COLO668 (cell line): ENCODE measurements around the gene MFSD11.
"Not testable (repeated sequence)": the region's sequence is repeated elsewhere in the genome, so short reads cannot be mapped to it uniquely, and the experiment has no call there.

Source experiments
- DNase-seq: peaks from one replicate; lab custom pipeline; 2025; ENCODE audit not compliant: unreplicated experiment; lab: John Stamatoyannopoulos, UW

The MFSD11 gene

GRCh38 chr17:76726231-76726775, 11.6 kb upstream of the MFSD11 start, which contains the start of gene JMJD6:
JMJD6 (minus strand) TSS chr17:76726606; CDS start chr17:76726475, 131 bp downstream.
- peak; percentile 90 for DNase-seq

GRCh38 chr17:76726776-76727718, 10.9 kb upstream of the MFSD11 start, which contains the start of gene METTL23:
METTL23 (plus strand) TSS chr17:76726839; CDS start chr17:76729711, 2,872 bp downstream.
- DNase-seq = peak; percentile 71

GRCh38 chr17:76727745-76728456, 10.0 kb upstream of the MFSD11 start:
- no peak for DNase-seq

- DNase-seq = not testable (repeated sequence)
Observed at GRCh38 chr17:76731800-76732733, 5.9 kb upstream of the MFSD11 start.

DNA sequence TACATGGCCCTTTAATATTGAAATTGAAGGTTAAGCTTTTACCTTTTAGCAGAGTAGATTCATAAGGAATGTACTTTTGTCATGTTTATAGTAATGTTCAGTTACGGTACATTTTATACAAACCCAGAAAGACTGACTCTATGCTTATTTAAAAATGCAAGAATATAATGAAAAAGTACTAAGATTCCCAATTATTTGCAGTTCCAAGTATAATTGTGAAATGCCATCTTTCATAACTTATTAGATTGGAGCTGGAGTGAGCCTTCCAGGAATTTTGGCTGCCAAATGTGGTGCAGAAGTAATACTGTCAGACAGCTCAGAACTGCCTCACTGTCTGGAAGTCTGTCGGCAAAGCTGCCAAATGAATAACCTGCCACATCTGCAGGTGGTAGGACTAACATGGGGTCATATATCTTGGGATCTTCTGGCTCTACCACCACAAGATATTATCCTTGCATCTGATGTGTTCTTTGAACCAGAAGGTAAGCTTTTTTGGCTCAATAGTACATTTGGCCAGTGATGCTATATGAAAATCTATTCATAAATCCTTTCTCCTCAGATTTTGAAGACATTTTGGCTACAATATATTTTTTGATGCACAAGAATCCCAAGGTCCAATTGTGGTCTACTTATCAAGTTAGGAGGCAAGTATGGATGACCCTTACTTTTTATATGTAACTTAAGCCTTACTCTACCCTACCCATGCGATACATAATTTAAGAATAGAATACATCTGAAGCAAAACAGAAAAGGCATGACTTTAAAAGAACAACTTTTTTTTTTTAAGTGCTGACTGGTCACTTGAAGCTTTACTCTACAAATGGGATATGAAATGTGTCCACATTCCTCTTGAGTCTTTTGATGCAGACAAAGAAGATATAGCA, 4.9 kb upstream of the MFSD11 start:
- DNase-seq = no peak

- no peak for DNase-seq
Observed at GRCh38 chr17:76733618-76733957, 4.3 kb upstream of the MFSD11 start.

DNA sequence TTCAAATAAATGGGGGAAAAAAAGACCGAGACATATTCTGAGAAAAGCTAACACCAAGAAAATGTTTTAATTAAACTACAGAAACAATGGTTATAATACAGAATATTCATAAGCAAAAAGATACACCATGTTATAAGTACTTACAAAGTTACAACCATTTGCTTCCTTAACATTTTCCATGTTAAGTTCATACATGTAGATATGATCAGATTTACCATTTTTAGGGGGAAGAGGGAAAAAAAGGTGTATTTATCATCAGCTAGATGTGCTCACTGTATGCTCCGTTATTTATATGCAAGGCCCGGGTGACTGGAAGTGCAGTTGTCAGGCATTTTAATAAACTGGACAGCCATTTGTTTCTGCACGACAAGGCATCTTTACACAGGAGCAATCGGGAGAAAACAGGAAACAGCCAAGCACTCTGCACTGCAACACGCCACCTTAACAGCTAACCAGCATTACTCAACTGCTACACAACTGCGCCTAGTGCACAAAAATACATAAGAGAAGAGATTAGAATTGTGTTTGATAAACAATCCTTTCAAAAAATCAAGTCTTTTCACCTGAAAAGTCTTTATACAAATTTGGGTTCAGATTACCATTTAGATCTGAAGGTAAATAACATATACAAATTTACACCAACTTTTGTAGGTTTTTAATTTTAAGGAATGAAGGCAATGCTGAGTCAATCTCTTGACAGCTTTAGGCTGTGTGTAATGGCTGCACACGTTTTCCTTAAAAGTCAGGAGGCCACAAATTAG, 3.7 kb upstream of the MFSD11 start:
- no peak for DNase-seq

GRCh38 chr17:76735006-76735405, 2.9 kb upstream of the MFSD11 start:
- no peak for DNase-seq

- no peak for DNase-seq
Observed at GRCh38 chr17:76735586-76736348, 2.2 kb upstream of the MFSD11 start.

DNA sequence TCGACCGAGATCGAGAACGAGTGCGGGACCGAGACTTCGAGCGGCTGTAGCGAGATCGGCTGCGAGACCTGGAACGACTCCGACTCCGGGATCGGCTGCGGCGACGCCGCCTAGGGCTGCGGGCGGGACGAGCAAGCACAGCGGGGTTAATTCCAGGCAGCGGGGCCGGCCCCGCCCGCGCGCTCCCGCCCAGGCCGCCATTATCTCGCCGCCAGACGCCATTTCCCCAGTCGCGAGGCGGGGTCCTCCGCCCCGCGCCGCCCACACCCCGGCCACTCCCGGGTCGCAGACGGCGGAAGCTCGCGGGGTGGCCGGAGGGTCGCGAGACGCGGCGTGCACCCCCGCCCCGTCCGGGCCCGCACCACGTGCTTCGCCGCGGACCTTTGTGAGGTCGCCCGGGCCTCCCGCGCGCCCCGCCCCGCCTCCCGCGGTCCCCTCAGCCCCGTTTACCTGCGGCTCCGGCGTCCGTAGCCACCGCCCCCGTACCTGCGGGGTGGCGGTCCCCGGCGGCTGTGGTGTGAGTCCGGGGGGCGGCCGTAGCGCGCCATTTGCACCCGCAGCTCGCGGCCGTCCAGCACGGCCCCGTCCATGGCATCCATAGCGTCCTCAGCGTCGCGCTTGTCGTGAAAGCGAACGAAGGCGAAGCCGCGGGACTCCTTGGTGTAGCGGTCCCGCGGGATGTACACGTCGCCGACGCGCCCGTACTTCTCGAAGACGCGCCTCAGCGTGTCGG, 1.4 kb upstream of the MFSD11 start:
- peak; percentile 64 for DNase-seq

DNA sequence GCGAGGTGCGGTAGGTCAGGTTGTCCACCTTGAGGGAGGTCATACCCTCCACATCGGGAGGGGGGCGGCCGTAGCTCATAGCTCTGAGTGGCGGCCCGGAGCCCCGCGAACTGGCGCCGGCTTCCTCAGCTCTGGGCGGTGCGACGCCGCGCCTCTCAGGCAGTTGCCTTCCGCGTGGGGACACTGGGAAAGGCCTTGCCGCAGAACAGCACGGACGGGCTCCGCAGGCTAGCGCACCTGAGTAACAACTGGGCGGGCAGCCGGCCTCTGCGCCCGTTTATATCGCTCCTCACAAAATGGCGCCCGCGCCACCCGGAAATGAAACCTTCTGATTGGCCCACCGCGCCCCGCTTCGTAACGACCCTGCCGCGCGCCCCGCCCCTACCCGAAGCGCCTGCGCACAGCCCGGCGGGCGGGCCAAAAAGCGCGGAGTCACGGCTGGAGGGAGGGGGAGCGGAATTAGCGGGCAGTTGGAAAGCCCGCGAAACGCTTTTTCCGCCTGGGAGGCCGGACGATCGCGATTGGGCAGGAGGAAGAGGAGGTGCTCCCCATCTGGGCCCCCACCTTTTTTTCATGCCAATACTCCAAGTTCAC, 740 bp upstream of the MFSD11 start, which contains the start of gene SRSF2:
Gene SRSF2 (minus strand): TSS at position 250 of the 594 bp plus-strand sequence. CDS start 171 bp downstream, at position 79.
- DNase-seq = peak; percentile 96

DNA sequence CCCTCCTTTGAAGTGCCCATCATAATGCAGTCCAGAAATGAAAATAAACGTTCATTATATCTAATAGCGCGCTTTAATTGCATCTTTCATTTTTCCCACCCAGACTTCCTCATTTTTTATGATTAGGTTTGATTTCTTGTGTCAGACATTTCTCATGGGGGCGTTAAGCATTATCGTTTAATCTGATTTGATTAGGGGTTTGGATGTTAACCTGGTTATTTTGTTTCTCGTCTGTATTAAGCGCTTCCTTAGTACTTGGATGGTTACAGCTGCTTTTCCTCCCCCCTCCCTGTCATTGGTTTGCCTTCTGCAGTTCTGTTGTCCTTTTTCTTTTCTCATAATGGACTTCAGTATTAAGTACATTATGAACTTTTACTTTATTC, 540 bp downstream of the MFSD11 start:
- DNase-seq = no peak

GRCh38 chr17:76739568-76740115, 1.7 kb downstream of the MFSD11 start:
- not testable (repeated sequence) for DNase-seq

DNA sequence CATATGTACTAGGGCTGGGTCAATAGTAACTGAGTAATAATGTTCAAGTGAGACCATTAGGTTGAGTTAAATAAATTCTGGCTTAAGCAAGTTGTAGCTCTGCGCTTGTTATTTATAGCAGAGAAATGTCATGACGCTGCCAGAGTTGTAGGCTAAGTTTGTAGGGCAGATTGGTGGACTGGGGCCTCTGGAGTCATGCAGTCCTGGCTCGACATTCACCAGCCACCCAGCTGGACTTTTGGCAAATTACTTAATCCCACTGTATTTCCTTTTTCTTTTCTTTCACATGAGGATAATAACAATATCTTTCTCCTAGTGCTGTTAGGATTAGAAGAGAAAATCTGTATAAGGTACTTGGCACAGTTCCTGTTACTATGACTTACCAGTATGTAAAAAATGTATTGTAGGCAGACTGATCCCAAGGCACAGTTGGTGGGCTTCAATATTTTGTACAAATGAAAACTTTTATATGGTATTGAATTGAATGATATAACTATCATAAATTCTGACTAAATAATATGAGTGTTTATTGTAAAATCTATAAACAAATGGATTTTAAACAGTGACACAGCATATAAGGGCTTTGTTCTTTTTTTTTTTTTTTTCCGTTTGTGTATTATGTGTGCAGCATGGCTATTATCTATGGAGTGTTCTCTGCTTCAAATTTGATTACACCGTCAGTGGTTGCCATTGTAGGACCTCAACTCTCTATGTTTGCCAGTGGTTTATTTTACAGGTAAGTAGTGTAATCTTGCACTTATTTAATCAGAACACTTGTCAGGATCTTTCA, 2.6 kb downstream of the MFSD11 start:
- DNase-seq = no peak

DNA sequence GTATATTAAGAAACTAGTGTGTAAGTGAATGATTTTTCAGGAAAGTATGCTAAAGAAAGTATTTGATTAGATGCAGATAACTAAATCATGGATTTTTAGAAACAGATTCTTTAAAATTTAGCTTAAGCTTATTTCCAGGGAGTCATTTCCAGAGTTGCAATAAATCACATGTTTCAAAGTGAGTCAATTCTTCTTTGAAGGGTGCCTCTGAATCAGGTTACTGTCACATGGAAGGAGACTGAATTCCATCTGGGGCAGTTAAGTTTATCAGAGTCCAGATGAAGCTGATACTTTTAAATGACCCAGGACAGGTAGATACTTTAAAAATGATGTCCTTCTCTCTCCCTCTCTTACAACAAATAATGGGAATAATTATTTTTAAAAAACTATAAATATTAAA, 5.0 kb downstream of the MFSD11 start:
- no peak for DNase-seq

GRCh38 chr17:76744747-76745146, 6.8 kb downstream of the MFSD11 start:
- DNase-seq = no peak
